Central memory CD4-positive, alpha-beta T cell (primary cell): ENCODE data around the gene IGSF9.
A peak's percentile ranks its signal among the peaks of the same experiment; 100 is the strongest.

Experiments
- DNase-seq: peaks from one replicate; pipeline ENCODE4 v3.0.0; 2022

IGSF9 gene

GRCh38 chr1:159944623-159945455 lies 574 bp downstream of the IGSF9 start:
- no peak for DNase-seq

- DNase-seq, result no peak
These were observed 1.3 kb downstream of the IGSF9 start for GRCh38 chr1:159943908-159944622.

DNA sequence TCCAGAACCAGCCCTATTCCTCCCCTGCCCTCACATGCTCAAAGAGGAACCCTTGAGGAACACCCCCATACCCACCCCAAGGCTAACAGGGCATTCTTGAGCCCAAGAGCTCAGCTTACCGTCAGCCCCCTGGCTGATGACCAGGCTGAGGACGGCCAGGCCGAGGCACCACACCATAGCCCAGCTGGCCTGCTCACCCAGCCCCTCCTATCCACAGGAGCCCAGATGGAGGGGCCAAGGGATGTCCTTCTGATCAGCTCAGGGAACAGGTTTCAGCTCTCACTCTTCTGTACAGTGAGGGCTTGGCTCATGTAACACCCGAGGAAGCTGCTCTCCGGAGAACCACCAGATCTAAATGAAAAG lies 2.2 kb downstream of the IGSF9 start:
- no peak for DNase-seq

- DNase-seq, result no peak
These were observed 2.7 kb downstream of the IGSF9 start for GRCh38 chr1:159942632-159943277.

DNA sequence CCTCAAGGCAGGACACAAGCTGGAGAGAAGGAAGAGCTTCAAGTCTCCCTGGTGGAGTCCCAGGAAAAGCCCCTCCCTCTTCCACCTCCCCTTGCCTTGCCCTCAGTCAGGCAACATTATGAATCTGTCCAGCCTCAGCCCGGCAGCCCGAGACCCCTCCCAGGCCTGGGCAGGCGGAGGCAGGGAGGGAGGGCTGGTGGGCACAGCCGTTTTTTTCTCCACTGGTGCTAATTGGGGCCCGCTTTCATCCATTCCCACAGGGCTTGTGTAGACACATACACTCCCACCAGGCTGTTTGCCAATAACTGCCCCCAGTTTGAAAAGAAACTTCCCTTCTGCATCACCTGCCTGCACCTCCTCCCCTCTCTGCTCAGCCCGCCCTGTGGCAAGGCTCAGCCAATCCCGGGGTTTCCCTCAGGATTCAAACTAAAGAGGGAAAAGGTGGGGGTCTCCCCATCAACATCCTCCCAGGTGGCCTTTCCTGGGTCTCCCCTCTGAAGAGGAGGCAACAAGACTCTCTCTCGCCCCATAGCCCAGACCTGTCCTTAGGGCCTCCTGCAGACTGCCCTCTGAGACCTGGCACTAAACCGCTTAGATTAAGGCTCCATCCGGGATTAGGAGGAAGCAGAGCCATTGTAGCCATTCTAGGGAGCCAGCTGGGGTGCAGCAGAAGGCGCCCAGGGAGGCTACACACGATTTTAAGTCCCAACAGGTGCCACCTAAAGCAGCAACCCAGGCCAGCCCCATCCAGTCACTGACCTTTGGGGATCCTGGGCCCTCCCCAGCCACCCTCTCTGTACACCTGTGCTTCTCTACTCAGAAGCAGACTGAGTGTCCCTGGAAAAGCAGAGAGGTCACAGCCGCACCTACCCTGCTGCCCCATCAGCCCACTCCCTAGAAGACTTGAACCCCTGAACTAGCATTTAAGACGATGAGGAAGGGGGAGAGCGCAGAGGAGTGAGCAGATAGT lies 3.5 kb downstream of the IGSF9 start:
- DNase-seq, result no peak

DNA sequence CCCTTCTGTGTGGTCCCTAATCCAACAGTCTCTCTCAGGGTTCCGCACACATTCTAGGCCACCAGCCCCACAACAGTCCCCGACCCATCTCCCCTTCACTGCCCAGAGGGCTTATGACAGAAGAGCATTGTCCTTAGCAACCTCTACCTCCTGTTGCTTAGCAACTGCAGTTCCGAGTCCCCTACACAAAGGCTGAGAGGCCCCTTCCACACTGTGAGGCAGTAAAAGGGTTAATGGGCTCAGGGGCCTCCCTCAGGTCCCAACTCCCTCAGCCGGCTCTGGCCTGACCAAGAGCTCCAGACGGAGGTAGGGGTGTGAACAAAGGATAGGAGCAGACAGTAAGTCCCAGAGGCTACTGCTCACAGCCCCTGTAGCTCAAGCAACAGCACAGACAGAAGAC lies 4.3 kb downstream of the IGSF9 start:
- DNase-seq, result no peak

- DNase-seq, result no peak
These were observed 5.3 kb downstream of the IGSF9 start for GRCh38 chr1:159940006-159940620.

- DNase-seq, result no peak
These were observed 5.8 kb downstream of the IGSF9 start for GRCh38 chr1:159939678-159940002.

DNA sequence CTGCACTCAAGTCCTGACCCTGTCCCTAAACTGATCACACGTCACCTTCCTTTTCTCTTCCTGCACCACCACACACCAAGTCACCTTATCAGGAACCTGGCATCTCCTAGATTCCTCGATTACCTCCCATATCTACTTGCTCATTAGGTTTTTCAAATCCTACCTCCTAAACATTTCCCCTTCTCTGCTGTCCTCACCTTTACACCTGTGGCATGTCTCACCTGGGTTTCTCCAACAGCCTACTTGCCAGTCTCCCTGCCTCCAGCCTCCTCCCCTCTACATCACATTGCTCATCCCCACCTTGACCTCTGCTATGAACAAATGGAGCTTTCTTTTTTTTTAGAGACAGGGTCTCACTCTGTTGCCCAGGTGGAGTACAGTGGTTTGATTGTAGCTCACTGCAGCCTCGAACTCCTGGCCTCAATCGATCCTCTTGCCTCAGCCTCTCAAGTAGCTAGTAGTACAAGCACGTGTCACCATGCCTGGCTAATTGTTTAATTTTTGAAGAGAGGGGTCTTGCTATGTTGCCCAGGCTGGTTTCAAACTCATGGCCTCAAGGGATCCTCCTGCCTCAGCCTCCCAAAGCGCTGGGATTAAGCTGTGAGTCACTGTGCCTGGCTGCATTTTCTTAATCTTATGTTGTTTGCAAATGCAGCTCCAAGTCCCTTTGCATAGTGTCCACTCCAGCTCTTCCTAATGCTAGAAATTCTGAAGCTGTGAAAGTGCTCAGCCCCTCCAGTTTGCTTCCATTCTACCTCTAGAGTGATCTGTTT lies 6.3 kb downstream of the IGSF9 start:
- no peak for DNase-seq

- no peak for DNase-seq
These were observed 7.1 kb downstream of the IGSF9 start for GRCh38 chr1:159938211-159938852.

DNA sequence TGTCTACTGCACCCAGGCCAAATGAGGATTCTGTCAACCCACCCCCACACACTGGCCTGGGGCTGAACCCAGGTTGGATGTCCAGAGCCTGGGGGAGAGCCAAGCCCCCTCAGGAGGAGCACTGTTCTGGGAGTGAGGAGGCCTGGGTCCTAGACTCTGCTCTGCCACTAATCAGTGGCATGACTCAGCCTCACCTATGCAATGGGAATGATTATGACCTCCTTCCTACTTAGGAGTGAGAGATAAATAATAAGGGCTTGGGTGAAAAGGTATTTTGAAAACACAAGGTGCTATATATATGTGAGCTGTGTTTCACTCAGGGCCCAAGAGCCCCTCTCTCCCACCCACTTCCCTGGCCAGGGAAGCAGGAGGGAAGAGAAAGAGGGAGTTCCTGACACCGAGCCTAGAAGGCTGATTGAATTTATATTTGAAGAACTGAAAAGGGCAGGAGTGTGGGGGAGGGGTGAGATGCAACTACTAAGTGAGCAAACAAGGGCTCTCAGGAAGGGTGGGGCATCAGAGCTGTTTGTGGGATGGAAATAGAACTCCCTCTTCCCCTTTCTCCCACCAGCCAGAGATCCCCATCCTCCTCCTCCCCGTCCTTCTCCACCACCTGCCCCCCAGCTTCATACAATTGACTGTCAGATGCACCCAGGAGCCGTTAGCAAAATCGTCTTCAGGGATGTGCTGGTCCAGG lies 8.2 kb downstream of the IGSF9 start:
- DNase-seq, result no peak

DNA sequence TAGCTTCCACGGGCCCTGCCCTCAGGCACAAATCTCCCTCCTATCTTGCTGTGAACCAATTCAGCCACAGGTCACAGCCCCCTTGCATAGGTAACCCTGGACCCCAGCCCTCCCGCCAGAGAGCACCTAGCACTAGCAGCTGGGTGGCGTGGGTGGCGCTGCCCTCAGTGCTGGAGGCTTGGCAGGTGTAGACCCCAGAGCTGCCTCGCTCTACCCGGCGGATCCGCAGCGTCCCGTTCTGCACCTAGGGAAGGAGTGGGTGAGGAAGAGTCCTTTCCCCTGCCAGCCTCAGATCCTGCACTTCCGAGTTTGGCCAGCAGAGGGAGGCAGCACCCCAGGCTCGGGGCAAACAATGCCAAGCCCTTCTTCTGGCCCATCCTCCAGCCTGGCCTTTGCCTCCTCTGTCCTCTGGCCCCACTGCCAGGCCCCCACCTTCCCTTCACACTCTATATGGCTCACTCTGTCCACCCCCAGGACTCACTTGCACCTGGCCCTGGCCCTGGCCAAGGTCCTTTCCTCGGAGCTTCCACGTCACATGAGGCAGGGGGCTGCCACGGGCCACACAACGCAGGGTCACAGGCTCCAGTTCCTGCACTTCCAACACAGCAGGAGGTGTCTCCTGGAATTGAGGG lies 9.0 kb downstream of the IGSF9 start:
- DNase-seq, result peak; percentile 67

GRCh38 chr1:159935719-159936272 lies 9.6 kb downstream of the IGSF9 start:
- DNase-seq, result no peak

- DNase-seq, result no peak
These were observed 10.1 kb downstream of the IGSF9 start for GRCh38 chr1:159935305-159935704.

DNA sequence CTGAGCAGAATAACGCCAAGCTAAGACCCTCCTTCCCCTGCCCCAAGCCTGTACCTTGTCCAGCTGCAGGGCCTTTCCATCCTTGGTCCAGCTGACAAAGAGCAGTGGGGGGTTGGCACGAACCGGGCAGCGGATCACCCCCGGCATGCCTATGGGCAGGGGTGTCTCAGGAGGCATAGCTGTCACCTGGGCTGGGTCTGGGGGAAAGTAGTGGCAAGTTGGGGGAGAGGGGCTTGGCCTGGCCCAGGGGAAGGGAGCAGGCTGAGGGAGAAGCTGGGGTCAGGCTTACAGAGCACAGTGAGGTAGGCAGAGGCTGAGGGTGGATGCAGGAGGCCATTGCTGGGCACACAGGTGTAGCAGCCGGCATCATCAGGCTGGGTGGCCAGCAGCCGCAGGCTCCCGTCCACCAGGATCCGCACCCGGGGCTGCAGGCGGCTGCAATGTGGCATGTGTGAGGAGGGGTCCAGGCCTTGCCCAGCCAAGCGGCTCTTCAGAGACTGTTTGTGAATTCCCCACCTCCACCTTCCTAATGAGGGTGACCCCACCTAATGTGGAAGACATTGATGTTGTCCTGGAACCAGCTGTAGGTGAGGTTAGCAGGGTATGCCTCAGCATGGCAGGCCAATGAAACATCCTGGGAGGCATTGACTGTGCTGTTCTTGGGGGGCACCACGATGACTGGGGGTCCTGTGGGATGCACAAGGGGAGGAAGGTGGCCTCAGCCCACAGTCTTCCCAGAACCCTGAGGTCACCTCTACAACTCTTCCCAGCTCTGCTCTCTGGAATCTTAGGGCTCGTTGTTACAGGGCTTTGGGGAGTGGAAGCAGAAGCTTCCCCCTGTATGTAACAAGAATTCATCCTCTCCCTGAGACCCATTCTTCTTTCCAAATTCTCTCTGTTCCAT lies 11.0 kb downstream of the IGSF9 start:
- no peak for DNase-seq

- DNase-seq, result no peak
These were observed 12.1 kb downstream of the IGSF9 start for GRCh38 chr1:159933347-159933746.

DNA sequence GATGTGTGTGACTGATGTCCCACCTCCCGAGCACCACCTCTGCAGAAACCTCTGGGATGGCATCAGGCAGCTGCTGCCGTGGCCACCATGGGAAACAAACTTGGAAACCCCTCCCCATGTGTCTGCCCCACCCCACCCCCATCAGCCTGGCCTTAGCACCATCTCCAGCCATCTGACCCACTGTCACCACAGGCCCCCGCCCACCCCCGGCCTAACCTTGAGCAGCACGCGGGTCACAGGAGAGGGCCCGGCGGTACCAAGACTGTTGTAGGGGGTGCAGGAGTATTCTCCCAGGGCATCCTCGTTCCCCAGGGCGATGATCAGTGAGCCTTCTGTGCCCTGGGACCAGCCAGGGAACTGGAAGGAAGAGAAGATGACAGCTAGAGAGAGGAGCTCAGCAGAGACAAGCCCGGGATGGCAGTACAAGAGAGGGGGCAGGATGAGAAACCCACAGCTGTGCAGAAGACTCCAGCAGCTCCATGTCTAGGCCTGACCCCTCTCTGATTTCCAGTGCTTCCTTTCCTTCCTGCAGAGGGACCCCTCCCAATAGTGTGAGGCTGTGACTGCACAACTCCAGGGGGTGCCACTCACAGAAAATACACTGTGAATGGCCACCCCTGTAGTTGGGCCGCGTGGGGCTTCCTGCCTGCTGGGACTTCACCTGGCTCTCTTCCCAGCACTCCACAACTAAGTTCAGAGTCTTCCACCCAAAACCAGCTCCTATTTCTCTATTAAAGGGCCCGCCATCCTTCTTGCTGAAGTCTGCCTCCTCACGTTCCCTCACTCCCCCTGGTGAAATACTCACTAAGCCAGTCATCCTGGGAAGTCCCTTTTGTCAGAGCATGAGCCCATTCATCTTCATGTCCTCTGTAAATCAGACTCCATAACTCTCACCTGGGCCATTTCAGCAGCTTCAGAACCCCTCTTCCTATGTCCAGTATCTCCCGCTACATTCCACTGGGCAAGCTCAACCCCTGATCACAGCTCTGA lies 12.8 kb downstream of the IGSF9 start:
- DNase-seq, result no peak
